GM12878 (cell line): ENCODE data around the gene ADCY7. TPM values are rescaled to one million over a fixed set of nuclear protein-coding genes. Genes with fewer than 3 reads are reported as not detected.

Source experiments
- ATAC-seq: fragments of 200-7000 bp; cut with Tn5 transposase; 3 replicates; pipeline ENCODE4 v1.9.1; 2020; ENCODE audit warnings: mild to moderate bottlenecking, moderate library complexity
- BruUV-seq: library from RNA; stranded (reverse); fragments of 400-500 nt; replicated peaks from 2 replicates; lab custom pipeline; 2021; lab: Mats Ljungman, UMichigan
- CTCF ChIA-PET: fragments of 300-600 bp; sonication (Branson Sonifier 250); formaldehyde crosslinking; extraction: SDS; loops from one replicate; lab custom pipeline; 2021; ENCODE audit warnings: inconsistent platforms; lab: Yijun Ruan, JAX
- POLR2A ChIA-PET: fragments of 350-600 bp; formaldehyde crosslinking; extraction: SDS; loops from one replicate; lab custom pipeline; 2021; ENCODE audit warnings: inconsistent platforms; lab: Charles Lee
- RAD21 ChIA-PET: fragments of 300-600 bp; sonication (Branson Sonifier 250); formaldehyde crosslinking; loops from one replicate; lab custom pipeline; 2023; ENCODE audit warnings: antibody characterized with exemption; ENCODE audit not compliant: unreplicated experiment; lab: Charles Lee
- SMC1A ChIA-PET: fragments of 300-600 bp; sonication (Branson Sonifier 250); formaldehyde crosslinking; loops from one replicate; lab custom pipeline; 2023; ENCODE audit not compliant: unreplicated experiment, uncharacterized antibody; lab: Charles Lee
- DNase-seq: peaks from one replicate; pipeline ENCODE4 v3.0.0-alpha.2; 2011; ENCODE audit warnings: low read depth, low spot score
- FAIRE-seq: peaks from 3 replicates; lab custom pipeline; 2011; peaks lifted over from hg19 to GRCh38; lab: Jason Lieb, UNC
- H2AFZ ChIP-seq: 2 replicates; pipeline ENCODE4 v1.6.0; 2011; ENCODE audit warnings: low read depth, low read length, control low read depth; ENCODE audit not compliant: control insufficient read depth
- H3K27ac ChIP-seq: 2 replicates; pipeline ENCODE4 v1.5.1; 2011; ENCODE audit warnings: control low read depth; ENCODE audit not compliant: control insufficient read depth, insufficient read depth
- H3K27me3 ChIP-seq, 2 experiments: replicated peaks in 1 of 2; 2 replicates each; pipeline versions ENCODE4 v1.6.0 to v1.6.1; 2011; ENCODE audit warnings: low read length in 1 of 2; ENCODE audit not compliant: control insufficient read depth in 2 of 2, insufficient read depth in 2 of 2
- H3K36me3 ChIP-seq, 2 experiments: 2 replicates each; pipeline ENCODE4 v1.5.1; 2011; ENCODE audit warnings: low read length in 1 of 2; ENCODE audit not compliant: control insufficient read depth in 2 of 2, insufficient read depth in 2 of 2
- H3K4me1 ChIP-seq: 2 replicates; pipeline ENCODE4 v1.6.1; 2011; ENCODE audit warnings: mild to moderate bottlenecking, low read length, moderate library complexity, mixed read lengths; ENCODE audit not compliant: control insufficient read depth, insufficient read depth
- H3K4me2 ChIP-seq: 2 replicates; pipeline ENCODE4 v1.6.0; 2011; ENCODE audit warnings: control low read depth; ENCODE audit not compliant: control insufficient read depth, insufficient read depth
- H3K4me3 ChIP-seq: fragments of 200-600 bp; sonication (generic); 2 replicates; pipeline ENCODE4 v1.5.1; 2016
- H3K79me2 ChIP-seq: 2 replicates; pipeline ENCODE4 v1.6.0; 2011; ENCODE audit warnings: low read length; ENCODE audit not compliant: control insufficient read depth, insufficient read depth
- H3K9ac ChIP-seq: 2 replicates; pipeline ENCODE4 v1.8.0; 2011; ENCODE audit warnings: low read length, control low read depth, mixed read lengths; ENCODE audit not compliant: control insufficient read depth, insufficient read depth
- H3K9me3 ChIP-seq: replicated peaks from 3 replicates; pipeline ENCODE4 v1.5.1; 2011; ENCODE audit warnings: mild to moderate bottlenecking, low read length; ENCODE audit not compliant: control insufficient read depth, insufficient read depth
- H4K20me1 ChIP-seq: 2 replicates; pipeline ENCODE4 v1.6.0; 2011; ENCODE audit not compliant: control insufficient read depth, insufficient read depth
- BRCA1 ChIP-seq: IDR thresholded peaks from 2 replicates; pipeline ENCODE4 v1.6.1; 2011; ENCODE audit warnings: low read depth, low read length, improper control_type of control experiment
- CEBPB ChIP-seq, 2 experiments: fragments of 150-350 bp in 1 of 2; IDR thresholded peaks; 2 replicates each; pipeline ENCODE4 v1.6.1; 2012 to 2014; ENCODE audit warnings: low read depth in 2 of 2, low read length in 2 of 2, borderline replicate concordance in 1 of 2, inconsistent platforms in 1 of 2
- CUX1 ChIP-seq: IDR thresholded peaks from 2 replicates; pipeline ENCODE4 v1.6.1; 2012; ENCODE audit warnings: improper control_type of control experiment, low read depth, low read length; ENCODE audit not compliant: insufficient replicate concordance
- ELK1 ChIP-seq: IDR thresholded peaks from 2 replicates; pipeline ENCODE4 v1.6.1; 2012; ENCODE audit warnings: low read depth, low read length, improper control_type of control experiment
- FOS ChIP-seq: IDR thresholded peaks from 3 replicates; pipeline ENCODE4 v1.6.1; 2011; ENCODE audit warnings: borderline replicate concordance; ENCODE audit not compliant: insufficient read length; ENCODE audit errors: extremely low read depth
- MYB ChIP-seq: fragments of 150-350 bp; IDR thresholded peaks from 2 replicates; pipeline ENCODE4 v1.6.1; 2014; ENCODE audit warnings: mild to moderate bottlenecking, low read depth, low read length, borderline replicate concordance
- WGBS: methylation state at CpG from one replicate; pipeline ENCODE4 v1.1.6; 2016; ENCODE audit warnings: low lambda C conversion rate; ENCODE audit not compliant: insufficient replicate concordance, insufficient coverage; ENCODE audit errors: missing lambda C conversion rate; 5-methylcytosine and 5-hydroxymethylcytosine counted together
- in situ Hi-C: fragments of 300-500 bp; cut with MboI; formaldehyde crosslinking; loops from 9 replicates; pipeline ENCODE4 v1.14.3; 2018; ENCODE audit warnings: mixed read lengths
- intact Hi-C: fragments of 100-400 bp; cut with micrococcal nuclease; formaldehyde crosslinking; loops from one replicate; pipeline ENCODE4 v1.14.2; 2022; ENCODE audit not compliant: unreplicated experiment
- polyA plus RNA-seq, 11 experiments: library from polyadenylated mRNA; depleted of rRNA in 4 of 11; unstranded in 6 of 11; stranded (reverse) in 5 of 11; fragments of >200 nt; fragmentation: Nextera tagmentation in 4 of 11; fragmentation: Illumina TruSeq in 1 of 11; extraction: Ambion mirVana in 4 of 11; extraction: Trizol in 1 of 11; gene quantifications; 1 replicate in 1 of 11; 2 replicates in 10 of 11; pipeline versions ENCODE4 v1.2.1 to v1.2.3, GENCODE V29; 2011 to 2016; ENCODE audit warnings: inconsistent platforms in 2 of 11, missing spikeins in 2 of 11, low read depth in 1 of 11
- total RNA-seq, 4 experiments: library from RNA; depleted of rRNA in 3 of 4; stranded (reverse); fragments of >200 nt in 3 of 4; fragmentation: Illumina TruSeq in 1 of 4; extraction: Trizol in 1 of 4; gene quantifications; 2 replicates each; pipeline versions ENCODE4 v1.2.1 to v1.2.3, GENCODE V29; 2013 to 2021
- TF ChIP-seq, protein P1 (sequence below): fragments of 450-650 bp; IDR thresholded peaks from 2 replicates; pipeline ENCODE4 v1.6.1; 2018; ENCODE audit warnings: borderline replicate concordance, mild to moderate bottlenecking; ENCODE audit not compliant: partially characterized antibody
- TF ChIP-seq, protein P2 (sequence below): fragments of 450-650 bp; IDR thresholded peaks from 2 replicates; pipeline ENCODE4 v1.6.1; 2016; ENCODE audit warnings: mild to moderate bottlenecking

ADCY7 gene
- total and polyA plus RNA-seq, 10 of the 15 experiments (the other 5 are each of a cell fraction or from before 2014, with no cell fraction given) = 1.2 to 87.9 (median 24.4) TPM

GRCh38 chr16:50234771-50235556 lies 31.4 kb upstream of the ADCY7 start:
- intact Hi-C loops (no loop called here), in situ Hi-C loops (no loop called here)
- Histone ChIP-seq H3K4me2 (no peak overlapping the region), H3K27ac (no peak overlapping the region), H3K79me2 (no peaks in the 10 kb centered on the region), H2AFZ (no peak overlapping the region), H3K36me3 (no peaks in the 10 kb centered on the region; a peak in 1 of 4 replicates), H3K9ac (no peak overlapping the region), H3K4me3 (no peak overlapping the region), H4K20me1 (no peaks in the 10 kb centered on the region), H3K4me1 (no peaks in the 10 kb centered on the region), H3K9me3 (no peaks in the 10 kb centered on the region), H3K27me3 (no peaks in the 10 kb centered on the region)
- 83% methylated on average over 5 of the region's 5 CpGs for WGBS
- POLR2A ChIA-PET = no interaction called here
- CTCF ChIA-PET = interaction anchor here (1.0 to 3.0 kb wide), 4 partner anchors 10 to 572 kb away, joined by 3 to 9 read pairs (median 4); no protein-coding TSS in a partner anchor
- DNase-seq (no peak), FAIRE-seq (no peak), ATAC-seq (no peak)
- SMC1A ChIA-PET = interaction anchor here (2.2 to 3.0 kb wide), 2 partner anchors 91 to 120 kb away, joined by 5 to 8 read pairs; no protein-coding TSS in a partner anchor
- BruUV-seq = no TSS peak
- RAD21 ChIA-PET = interaction anchor here (1.1 to 1.2 kb wide), 2 partner anchors 11 to 47 kb away, joined by 3 read pairs; no protein-coding TSS in a partner anchor
- TF ChIP-seq CEBPB (IDR thresholded peaks at IDR 0.05; ENCODE audit: borderline replicate concordance in 1 of 2, low read depth in 2 of 2, low read length in 2 of 2) (no peak), FOS (no peak), CUX1 (no peak), BRCA1 (no peak), MYB (no peak), ELK1 (no peak)
- TF ChIP-seq, protein P1, sequence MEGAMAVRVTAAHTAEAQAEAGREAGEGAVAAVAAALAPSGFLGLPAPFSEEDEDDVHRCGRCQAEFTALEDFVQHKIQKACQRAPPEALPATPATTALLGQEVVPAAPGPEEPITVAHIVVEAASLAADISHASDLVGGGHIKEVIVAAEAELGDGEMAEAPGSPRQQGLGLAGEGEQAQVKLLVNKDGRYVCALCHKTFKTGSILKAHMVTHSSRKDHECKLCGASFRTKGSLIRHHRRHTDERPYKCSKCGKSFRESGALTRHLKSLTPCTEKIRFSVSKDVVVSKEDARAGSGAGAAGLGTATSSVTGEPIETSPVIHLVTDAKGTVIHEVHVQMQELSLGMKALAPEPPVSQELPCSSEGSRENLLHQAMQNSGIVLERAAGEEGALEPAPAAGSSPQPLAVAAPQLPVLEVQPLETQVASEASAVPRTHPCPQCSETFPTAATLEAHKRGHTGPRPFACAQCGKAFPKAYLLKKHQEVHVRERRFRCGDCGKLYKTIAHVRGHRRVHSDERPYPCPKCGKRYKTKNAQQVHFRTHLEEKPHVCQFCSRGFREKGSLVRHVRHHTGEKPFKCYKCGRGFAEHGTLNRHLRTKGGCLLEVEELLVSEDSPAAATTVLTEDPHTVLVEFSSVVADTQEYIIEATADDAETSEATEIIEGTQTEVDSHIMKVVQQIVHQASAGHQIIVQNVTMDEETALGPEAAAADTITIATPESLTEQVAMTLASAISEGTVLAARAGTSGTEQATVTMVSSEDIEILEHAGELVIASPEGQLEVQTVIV = no peak
- TF ChIP-seq, protein P2, sequence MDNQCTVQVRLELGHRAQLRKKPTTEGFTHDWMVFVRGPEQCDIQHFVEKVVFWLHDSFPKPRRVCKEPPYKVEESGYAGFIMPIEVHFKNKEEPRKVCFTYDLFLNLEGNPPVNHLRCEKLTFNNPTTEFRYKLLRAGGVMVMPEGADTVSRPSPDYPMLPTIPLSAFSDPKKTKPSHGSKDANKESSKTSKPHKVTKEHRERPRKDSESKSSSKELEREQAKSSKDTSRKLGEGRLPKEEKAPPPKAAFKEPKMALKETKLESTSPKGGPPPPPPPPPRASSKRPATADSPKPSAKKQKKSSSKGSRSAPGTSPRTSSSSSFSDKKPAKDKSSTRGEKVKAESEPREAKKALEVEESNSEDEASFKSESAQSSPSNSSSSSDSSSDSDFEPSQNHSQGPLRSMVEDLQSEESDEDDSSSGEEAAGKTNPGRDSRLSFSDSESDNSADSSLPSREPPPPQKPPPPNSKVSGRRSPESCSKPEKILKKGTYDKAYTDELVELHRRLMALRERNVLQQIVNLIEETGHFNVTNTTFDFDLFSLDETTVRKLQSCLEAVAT = no peak
